ENCODE results near the gene LUC7L. TPM values are rescaled to one million over a fixed set of nuclear protein-coding genes. Genes with fewer than 3 reads are reported as not detected.
"Not testable (repeated sequence)": the region's sequence is repeated elsewhere in the genome, so short reads cannot be mapped to it uniquely, and the experiment has no call there.

LUC7L gene, protein sequence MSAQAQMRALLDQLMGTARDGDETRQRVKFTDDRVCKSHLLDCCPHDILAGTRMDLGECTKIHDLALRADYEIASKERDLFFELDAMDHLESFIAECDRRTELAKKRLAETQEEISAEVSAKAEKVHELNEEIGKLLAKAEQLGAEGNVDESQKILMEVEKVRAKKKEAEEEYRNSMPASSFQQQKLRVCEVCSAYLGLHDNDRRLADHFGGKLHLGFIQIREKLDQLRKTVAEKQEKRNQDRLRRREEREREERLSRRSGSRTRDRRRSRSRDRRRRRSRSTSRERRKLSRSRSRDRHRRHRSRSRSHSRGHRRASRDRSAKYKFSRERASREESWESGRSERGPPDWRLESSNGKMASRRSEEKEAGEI
- total RNA-seq: 21.2 and 44.9 TPM in 2 replicates

- DNase-seq (ENCODE audit: low read depth): peak; percentile 52
Observed at GRCh38 chr16:228852-229730, at the start of gene LUC7L. LUC7L (minus strand) TSS chr16:229449; CDS start chr16:229339, 110 bp downstream.

- DNase-seq (ENCODE audit: low read depth): peak; percentile 47
Observed at GRCh38 chr16:278863-279366, 49.7 kb upstream of the LUC7L start.

GRCh38 chr16:276426-277077, 47.3 kb upstream of the LUC7L start:
- no peak for DNase-seq (ENCODE audit: low read depth)

GRCh38 chr16:275786-276232, 46.6 kb upstream of the LUC7L start, which contains the start of gene RGS11:
RGS11 (minus strand) TSS chr16:275944; CDS start chr16:275911, 33 bp downstream.
- no peak for DNase-seq (ENCODE audit: low read depth)

- DNase-seq (ENCODE audit: low read depth): no peak
Observed at GRCh38 chr16:275041-275641, 45.9 kb upstream of the LUC7L start.

DNA sequence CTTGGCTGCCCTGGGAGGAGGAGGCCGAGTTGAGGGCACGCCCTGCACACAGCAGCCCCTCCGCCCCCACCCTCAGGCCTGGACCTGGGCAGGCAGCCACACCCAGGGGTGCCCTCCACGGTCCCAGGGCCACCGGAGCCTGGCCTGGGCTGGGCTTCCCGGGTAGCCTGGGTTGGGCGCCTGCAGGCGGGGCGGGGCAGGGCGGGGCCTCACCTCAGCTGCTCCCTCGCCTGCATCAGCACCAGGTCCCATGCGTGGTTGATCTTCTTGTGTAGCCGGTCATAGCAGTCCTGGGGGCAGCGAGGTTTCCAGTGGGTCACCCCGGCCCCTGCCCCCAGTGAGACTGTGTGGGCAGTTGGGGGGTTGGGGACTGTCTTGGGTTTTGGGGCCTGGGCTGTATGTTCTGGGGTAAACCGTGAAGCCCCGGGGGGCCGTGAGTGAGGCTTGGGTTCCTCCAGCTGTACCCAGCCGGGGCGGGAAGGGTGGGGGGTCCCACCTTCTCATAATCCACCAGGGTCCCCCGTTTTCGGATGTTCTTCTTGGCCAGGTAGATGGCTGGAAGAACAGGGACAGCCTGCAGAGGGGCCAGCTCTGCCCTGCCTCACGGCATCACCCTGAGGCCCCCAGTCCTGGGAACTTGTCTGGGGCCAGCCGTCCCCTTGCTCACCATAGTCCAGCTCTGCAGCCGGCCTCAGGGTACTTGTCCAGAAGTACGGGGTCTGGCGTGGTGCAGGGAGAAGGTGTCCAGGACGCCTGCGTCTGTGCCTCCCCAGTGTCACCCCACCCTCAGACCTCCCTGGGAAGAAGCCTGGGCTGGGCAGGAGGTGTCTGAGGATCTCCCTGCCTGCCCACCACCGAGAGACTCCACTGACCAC, 44.5 kb upstream of the LUC7L start:
- DNase-seq (ENCODE audit: low read depth): no peak

DNA sequence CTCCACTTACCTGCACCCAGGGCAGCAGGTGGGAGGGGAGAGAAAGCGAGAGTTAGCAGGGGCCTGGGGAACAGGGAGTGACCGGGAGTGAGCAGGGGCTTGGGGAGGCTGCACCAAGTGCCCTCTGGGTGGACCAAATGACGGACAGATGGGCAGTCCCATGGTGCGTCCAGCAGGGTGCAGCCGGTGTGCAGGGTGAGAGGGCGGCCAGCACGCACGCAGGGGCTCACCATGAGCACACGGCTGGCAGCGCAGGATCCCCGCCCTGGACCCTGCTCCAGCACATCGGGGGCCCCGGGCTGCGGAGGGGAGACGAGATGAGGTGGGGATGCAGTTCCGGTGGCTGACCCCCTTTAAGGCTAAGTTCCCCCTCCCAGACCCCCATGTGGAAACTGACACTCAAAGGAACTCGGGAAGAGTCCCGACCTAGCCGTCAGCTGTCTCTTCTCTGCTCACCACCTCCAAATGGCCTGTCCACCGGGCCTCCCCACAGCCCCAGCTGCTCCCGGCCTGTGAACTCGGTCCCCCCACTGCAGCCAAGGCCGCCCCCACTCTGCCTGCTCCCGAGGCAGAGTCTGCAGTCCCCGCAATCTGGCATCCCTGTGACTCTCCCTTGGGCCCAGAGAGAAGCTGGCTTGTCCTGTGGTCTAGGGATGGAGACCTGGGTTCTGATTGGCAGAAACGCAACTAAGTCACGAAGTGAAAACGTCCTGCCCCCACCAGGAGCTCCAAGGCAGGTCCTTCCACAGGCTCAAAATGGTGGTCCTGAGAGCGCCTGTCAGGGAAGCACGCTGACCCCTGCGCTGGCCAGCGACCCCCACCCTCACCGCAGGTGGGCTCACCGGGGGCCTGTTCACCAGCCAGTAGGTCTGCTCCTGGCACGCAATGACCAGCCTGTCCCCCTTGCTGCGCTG, 43.6 kb upstream of the LUC7L start:
- no peak for DNase-seq (ENCODE audit: low read depth)

- DNase-seq (ENCODE audit: low read depth): no peak
Observed at GRCh38 chr16:270381-271255, 41.4 kb upstream of the LUC7L start.

DNA sequence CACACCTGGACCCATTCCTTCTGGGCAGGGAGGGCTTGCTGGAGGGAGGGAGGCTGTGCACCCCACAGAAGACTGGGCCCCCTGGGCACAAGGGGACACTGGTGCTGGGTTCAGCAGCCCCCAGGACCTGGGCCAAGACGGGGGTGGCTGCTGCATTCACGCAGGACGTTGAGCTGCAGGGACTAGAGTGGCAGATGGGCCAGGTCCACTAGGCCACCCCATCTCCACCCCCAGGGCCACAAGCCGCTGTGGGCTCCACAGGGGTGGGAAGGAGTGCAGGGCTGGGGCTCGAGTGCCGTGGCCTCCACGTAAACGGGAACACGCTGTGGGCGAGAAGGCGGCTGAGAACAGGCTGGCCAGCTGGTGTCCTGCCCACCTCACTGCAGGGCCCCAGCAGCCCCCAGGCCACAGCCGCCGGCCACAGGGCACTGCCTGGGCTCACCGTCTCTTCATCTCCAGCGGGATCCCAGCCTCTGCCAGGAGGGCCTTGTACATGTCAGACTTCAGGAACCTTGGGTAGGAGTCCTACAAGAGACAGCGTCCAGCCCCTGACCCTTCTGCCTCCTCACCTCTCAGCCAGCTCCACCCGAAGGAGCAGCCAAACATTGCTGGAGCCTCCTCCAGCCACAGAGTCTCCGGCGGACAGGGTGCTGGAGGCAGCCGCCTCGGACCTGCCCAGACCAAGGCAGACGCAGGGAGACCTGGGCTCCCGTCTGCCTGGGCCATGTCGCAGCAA, 40.0 kb upstream of the LUC7L start:
- no peak for DNase-seq (ENCODE audit: low read depth)

DNA sequence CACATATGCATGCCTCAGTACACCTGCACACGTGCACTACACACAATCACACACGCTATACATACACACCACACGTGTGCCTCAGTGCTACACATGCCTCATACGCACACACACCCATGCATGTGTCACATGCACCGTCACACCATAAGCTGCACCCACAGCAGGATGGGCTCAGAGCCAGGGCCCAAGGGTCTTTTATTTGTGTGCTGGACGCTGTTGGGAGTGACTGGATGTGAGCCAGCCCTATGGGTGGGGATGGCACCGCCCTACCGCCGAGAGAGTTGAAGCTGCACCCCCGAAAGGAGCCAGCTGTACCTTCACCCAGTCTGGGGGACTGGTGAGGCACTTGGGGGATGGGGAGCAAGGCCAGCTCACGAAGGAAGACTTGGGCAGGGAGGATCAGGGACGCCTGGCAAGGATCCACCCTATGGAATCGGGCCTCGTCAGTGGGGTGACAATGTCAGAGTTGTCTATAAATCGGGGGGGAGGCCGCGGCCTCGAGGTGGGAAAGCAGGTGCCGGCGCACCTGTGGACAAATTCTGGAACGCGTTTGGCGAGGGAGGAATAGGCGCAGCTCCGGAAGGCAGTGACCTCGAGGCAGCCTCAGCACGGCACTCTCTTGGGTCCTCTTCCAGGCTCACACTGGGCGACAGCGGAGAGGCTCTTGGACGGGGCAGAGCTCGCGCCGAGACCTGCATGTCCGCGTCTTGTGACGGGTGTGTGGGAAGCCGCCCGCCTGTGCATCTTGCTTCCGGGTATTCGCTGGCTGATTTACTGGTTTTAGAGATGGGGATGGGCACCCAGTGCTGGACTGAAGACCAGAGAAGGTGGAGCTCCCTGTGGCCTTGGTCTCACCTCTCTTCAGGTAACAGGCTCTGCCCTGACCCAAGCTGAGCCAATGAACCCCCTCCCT, 39.1 kb upstream of the LUC7L start:
- no peak for DNase-seq (ENCODE audit: low read depth)

- not testable (repeated sequence) for DNase-seq (ENCODE audit: low read depth)
Observed at GRCh38 chr16:267562-267961, 38.3 kb upstream of the LUC7L start.

DNA sequence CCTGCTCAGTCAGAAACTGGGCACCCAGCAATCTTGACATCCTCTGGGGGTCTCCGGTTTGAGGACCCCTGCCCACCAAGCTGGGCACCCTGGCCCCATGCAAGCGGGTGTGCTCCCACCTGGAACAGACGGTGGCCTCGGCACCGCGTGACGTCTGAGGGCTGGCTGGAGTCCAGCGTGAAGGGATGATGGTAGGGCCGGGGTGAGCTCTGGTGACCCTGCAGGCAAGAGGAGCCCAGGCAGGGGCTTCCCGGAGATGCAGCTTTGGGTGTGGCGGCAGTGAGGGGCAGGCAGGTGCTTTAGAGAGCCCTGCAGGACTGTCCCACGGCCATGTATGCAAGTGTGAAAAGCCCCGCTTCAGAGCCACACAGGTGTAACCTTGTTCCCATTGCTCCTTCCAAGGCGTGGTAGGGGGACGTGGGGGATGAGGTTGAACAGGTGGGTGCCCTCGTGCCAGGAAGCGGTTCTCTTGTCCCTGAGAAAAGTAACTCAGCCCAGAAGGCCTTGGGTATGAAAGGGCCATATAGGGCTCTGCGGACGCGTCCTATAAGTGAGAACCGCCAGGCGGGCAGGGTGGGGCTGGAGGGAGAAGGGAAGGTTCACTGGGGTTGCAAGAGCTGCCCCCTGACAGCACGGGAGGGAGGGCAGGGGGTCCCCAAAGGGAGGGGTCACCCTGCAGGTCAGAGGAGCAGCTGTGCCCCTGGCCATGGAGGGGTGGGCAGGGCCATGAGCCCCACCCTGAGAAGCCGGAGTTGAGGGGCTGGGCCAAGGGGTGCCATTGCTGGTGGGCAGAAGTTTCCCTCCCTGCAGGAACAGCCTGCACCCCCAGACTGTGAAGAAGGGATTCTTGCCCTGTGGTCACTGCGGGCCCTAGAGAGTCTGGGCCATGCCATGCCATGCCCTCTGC, 37.3 kb upstream of the LUC7L start:
- DNase-seq (ENCODE audit: low read depth): no peak

DNA sequence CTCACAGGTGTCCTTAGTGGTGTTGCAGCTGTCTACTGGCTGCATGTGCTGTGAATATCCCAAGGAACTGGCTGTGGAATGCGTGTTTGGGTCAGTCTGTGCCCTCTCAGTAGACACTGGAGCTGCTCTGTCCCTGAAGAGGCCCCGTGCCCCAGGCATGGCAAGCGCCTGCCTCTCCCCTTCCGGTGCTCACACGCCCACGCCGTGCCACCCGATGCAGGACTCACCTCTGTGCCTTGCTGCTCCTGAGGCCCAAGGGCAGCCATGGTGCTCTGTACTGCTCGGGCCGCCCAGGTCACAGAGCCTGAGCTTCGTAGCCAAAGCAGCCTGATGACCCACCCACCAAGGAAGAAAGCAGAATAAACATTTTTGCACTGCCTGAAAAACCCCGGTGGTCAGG, 36.5 kb upstream of the LUC7L start:
- peak; percentile 15 for DNase-seq (ENCODE audit: low read depth)

DNA sequence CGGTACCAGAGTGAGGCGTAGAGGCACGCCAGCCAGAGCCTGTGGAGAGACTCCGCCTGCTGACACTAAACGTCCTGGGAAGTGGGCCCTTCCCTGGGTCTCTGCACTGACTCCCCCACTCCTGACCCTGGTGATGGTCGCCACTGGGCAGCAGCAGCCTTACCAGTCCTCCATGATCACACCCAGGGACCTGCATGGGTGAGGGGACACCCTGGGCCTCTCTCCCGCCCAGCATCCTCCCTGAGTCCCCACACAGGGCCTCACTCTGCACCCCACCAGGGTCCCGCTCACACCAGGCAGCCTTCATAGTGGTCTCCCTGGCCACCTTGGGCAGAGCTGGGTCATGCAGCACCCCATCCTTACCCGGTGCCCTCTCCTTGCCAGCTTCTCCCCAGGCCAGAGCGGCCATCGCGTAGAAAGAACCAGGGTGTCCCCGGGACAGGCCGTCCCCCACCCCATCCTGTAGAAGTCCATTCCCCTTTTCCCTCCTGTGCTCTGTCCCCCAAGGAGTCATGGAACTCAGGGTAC, 35.8 kb upstream of the LUC7L start:
- DNase-seq (ENCODE audit: low read depth): no peak

- no peak for DNase-seq (ENCODE audit: low read depth)
Observed at GRCh38 chr16:264440-264951, 35.2 kb upstream of the LUC7L start.

Data from renal cortical epithelial cell (primary cell).